Endodermal cell (in vitro differentiated cells): Measurements from ENCODE around the gene ARHGAP1. TPM values are rescaled to one million over a fixed set of nuclear protein-coding genes. Genes with fewer than 3 reads are reported as not detected.
"Not testable (repeated sequence)": the region's sequence is repeated elsewhere in the genome, so short reads cannot be mapped to it uniquely, and the experiment has no call there.

Source experiments
- DNase-seq: peaks from one replicate; pipeline ENCODE4 v3.0.0-alpha.2; 2017
- H3K27ac ChIP-seq: 2 replicates; pipeline ENCODE4 v1.5.1; 2013; ENCODE audit warnings: mild to moderate bottlenecking, low read depth, low read length, moderate library complexity
- H3K27me3 ChIP-seq: 2 replicates; pipeline ENCODE4 v1.6.1; 2013; ENCODE audit warnings: mild to moderate bottlenecking, low read length, moderate library complexity; ENCODE audit not compliant: insufficient read depth, control insufficient read depth, poor library complexity, severe bottlenecking
- H3K36me3 ChIP-seq: 2 replicates; pipeline ENCODE4 v1.7.0; 2013; ENCODE audit warnings: mild to moderate bottlenecking, low read length, moderate library complexity; ENCODE audit not compliant: control insufficient read depth, insufficient read depth
- H3K4me1 ChIP-seq: one replicate; pipeline ENCODE4 v1.7.0; 2013; ENCODE audit warnings: low read length; ENCODE audit not compliant: control insufficient read depth, insufficient read depth
- H3K4me3 ChIP-seq: 2 replicates; pipeline ENCODE4 v1.5.1; 2013; ENCODE audit warnings: mild to moderate bottlenecking, low read length, moderate library complexity
- H3K9ac ChIP-seq: 2 replicates; pipeline ENCODE4 v1.6.1; 2013; ENCODE audit warnings: mild to moderate bottlenecking, low read length, moderate library complexity; ENCODE audit not compliant: poor library complexity, severe bottlenecking; ENCODE audit errors: extremely low read depth
- H3K9me3 ChIP-seq: 2 replicates; pipeline ENCODE4 v1.6.1; 2013; ENCODE audit warnings: mild to moderate bottlenecking, low read length, moderate library complexity; ENCODE audit not compliant: control insufficient read depth
- H3K27ac Mint-ChIP-seq: 2 replicates; pipeline ENCODE4 v1.8.0; 2020; ENCODE audit warnings: mixed read lengths
- H3K27me3 Mint-ChIP-seq: 2 replicates; pipeline ENCODE4 v1.8.0; 2021; ENCODE audit warnings: mild to moderate bottlenecking, mixed read lengths; ENCODE audit not compliant: insufficient read depth
- H3K36me3 Mint-ChIP-seq: 2 replicates; pipeline ENCODE4 v1.8.0; 2020; ENCODE audit warnings: low read depth, mixed read lengths
- H3K4me1 Mint-ChIP-seq: 2 replicates; pipeline ENCODE4 v1.8.0; 2020; ENCODE audit warnings: mixed read lengths
- H3K4me3 Mint-ChIP-seq: 2 replicates; pipeline ENCODE4 v1.8.0; 2020; ENCODE audit warnings: mild to moderate bottlenecking, moderate library complexity, mixed read lengths
- H3K9me3 Mint-ChIP-seq: 2 replicates; pipeline ENCODE4 v1.8.0; 2020; ENCODE audit warnings: mild to moderate bottlenecking, mixed read lengths
- WGBS, 2 experiments: methylation state at CpG; one replicate each; pipeline versions ENCODE4 v1.1.5 to v1.1.7; 2013; ENCODE audit warnings: missing lambda C conversion rate in 2 of 2, mixed read lengths in 1 of 2; ENCODE audit not compliant: insufficient coverage in 1 of 2, insufficient read length in 1 of 2; 5-methylcytosine and 5-hydroxymethylcytosine counted together
- total RNA-seq, 2 donors: library from RNA; stranded (reverse); fragmentation: NEBNext Ultra II Directional in 1 of 2; extraction: Animal tissue kit (Norgen Biotek cat#: 25700) in 1 of 2; gene quantifications; 2 replicates in 1 of 2; 3 replicates in 1 of 2; pipeline ENCODE4 v1.2.1, GENCODE V29; 2021
- TF ChIP-seq, protein P1 (sequence below): fragments of 200-600 bp; sonication (generic); conservative IDR thresholded peaks from 2 replicates; pipeline ENCODE4 v1.5.0; 2021; ENCODE audit warnings: antibody characterized with exemption, mild to moderate bottlenecking

The ARHGAP1 gene
- total RNA-seq, 2 donors from 2014 or later = 53.4 to 56.6 TPM

DNA sequence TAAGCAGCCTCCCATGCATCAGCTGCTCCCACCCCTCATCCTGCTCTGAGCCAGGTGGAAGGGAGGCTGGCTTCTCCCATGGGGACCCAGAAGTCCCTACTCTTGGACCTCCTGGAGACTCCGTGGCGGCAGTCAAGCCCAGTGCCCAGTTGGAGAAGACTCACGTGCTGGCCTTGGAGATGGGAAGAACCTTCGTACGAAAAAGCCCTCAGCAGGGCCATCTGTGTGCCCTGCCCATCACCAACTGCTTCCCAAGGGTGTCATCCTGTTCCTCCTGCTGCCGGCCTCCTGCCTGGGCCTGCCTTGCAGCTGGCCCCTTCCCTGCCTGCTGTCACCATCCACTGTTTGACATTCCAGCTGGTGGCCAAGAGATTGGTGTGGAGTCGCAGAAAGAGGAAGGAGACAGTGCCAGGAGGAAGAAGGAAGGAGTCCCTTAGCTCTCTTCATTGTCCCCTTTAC, 28.0 kb downstream of the ARHGAP1 start:
- TF ChIP-seq, protein P1, sequence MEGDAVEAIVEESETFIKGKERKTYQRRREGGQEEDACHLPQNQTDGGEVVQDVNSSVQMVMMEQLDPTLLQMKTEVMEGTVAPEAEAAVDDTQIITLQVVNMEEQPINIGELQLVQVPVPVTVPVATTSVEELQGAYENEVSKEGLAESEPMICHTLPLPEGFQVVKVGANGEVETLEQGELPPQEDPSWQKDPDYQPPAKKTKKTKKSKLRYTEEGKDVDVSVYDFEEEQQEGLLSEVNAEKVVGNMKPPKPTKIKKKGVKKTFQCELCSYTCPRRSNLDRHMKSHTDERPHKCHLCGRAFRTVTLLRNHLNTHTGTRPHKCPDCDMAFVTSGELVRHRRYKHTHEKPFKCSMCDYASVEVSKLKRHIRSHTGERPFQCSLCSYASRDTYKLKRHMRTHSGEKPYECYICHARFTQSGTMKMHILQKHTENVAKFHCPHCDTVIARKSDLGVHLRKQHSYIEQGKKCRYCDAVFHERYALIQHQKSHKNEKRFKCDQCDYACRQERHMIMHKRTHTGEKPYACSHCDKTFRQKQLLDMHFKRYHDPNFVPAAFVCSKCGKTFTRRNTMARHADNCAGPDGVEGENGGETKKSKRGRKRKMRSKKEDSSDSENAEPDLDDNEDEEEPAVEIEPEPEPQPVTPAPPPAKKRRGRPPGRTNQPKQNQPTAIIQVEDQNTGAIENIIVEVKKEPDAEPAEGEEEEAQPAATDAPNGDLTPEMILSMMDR = no peak
- no peak overlapping the region for H3K9ac ChIP-seq
- Mint-ChIP-seq H3K4me1 (peaks cover 14% of the 10 kb centered on the region), H3K4me3 (no peak overlapping the region), H3K36me3 (peaks cover 47% of the 10 kb centered on the region), H3K27ac (peak overlapping the region; percentile 32), H3K9me3 (no peaks in the 10 kb centered on the region), H3K27me3 (no peaks in the 10 kb centered on the region)
- H3K9me3 ChIP-seq = no peaks in the 10 kb centered on the region
- H3K4me1 ChIP-seq = peaks cover 4% of the 10 kb centered on the region
- H3K27ac ChIP-seq = no peak overlapping the region
- H3K4me3 ChIP-seq = no peak overlapping the region
- 95 to 98% methylated on average over 6 of the region's 7 CpGs for WGBS, 2 experiments
- DNase-seq = no peak
- peaks cover 58% of the 10 kb centered on the region for H3K36me3 ChIP-seq
- no peaks in the 10 kb centered on the region for H3K27me3 ChIP-seq

DNA sequence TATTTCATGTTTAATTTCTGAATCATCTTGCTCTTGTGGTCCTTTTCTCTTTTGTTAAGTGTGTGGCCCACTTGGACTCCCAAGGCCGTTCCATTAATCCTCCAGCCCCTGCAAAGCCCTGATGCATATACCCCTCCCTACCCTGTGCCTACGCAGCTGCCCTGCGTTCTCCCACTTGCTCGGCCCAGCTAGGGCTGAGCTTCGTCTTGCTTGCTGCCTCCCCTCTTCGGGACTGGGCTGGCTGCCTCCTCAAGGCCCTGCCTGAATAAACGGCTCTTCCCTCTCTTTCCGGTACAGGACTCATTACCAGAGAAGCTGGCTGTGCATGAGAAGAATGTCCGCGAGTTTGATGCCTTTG, 28.5 kb downstream of the ARHGAP1 start:
- H3K27me3 ChIP-seq = no peaks in the 10 kb centered on the region
- H3K36me3 ChIP-seq = peaks cover 63% of the 10 kb centered on the region
- Mint-ChIP-seq H3K9me3 (no peaks in the 10 kb centered on the region), H3K36me3 (peaks cover 51% of the 10 kb centered on the region), H3K27ac (peak overlapping the region; percentile 32), H3K4me1 (peaks cover 14% of the 10 kb centered on the region), H3K27me3 (no peaks in the 10 kb centered on the region), H3K4me3 (no peak overlapping the region)
- WGBS, 2 experiments = 92 to 100% methylated on average over 4 to 10 of the region's 10 CpGs
- no peak for DNase-seq
- peaks cover 4% of the 10 kb centered on the region for H3K4me1 ChIP-seq
- no peak overlapping the region for H3K27ac ChIP-seq
- no peaks in the 10 kb centered on the region for H3K9me3 ChIP-seq
- H3K4me3 ChIP-seq = no peak overlapping the region
- H3K9ac ChIP-seq = no peak overlapping the region
- TF ChIP-seq, protein P1 = no peak

DNA sequence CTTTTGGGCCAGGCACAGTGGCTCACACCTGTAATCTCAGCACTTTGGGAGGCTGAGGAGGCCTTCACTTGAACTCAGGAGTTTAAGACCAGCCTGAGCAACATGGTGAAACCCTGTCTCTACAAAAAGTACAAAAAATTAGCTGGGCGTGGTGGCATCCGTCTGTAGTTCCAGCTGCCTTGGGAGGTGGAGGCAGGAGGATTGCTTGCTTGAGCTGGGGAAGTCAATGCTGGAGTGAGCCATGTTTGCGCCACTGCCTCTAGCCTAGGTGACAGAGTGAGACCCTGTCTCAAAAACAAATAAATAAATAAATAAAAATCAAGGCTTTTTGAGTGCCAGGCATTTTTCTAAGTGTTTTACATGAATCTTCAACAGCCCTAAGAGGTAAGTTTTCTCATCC, 29.9 kb downstream of the ARHGAP1 start:
- H3K9me3 ChIP-seq, H3K9me3 Mint-ChIP-seq, H3K27me3 ChIP-seq, DNase-seq, H3K27me3 Mint-ChIP-seq, H3K4me1 ChIP-seq, H3K9ac ChIP-seq, H3K4me3 ChIP-seq, H3K27ac ChIP-seq, H3K4me3 Mint-ChIP-seq, H3K27ac Mint-ChIP-seq: not testable (repeated sequence)
- peaks cover 64% of the 10 kb centered on the region for H3K36me3 Mint-ChIP-seq
- peaks cover 10% of the 10 kb centered on the region for H3K4me1 Mint-ChIP-seq
- WGBS, 2 experiments = 97 to 100% methylated on average over 2 to 3 of the region's 3 CpGs
- H3K36me3 ChIP-seq = peaks cover 77% of the 10 kb centered on the region

DNA sequence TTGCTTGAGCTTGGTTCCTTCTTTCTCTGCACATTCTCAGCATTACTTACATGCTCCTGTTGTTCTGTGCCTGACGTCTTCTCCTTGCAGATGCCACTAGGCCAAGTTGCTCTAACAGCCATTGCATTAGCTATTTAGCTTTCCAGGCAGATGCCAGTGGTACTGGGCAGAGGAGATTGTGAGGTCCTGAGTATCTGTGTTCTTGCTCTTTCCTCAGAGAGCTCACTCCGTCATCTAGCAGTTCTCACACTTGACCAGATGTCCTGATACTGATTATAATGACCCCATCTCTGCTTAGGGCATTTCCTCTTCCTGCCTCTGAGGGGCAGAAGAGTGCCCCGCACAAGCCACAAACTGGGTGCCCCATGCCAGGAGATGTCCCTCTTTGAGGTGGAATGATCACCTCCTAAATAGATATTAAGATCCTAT, 30.7 kb downstream of the ARHGAP1 start:
- no peak overlapping the region for H3K9ac ChIP-seq
- H3K36me3 ChIP-seq = peaks cover 82% of the 10 kb centered on the region
- no peak overlapping the region for H3K27ac ChIP-seq
- H3K4me1 ChIP-seq = peaks cover 12% of the 10 kb centered on the region
- WGBS, 2 experiments = 83 to 88% methylated on average over 3 of the region's 3 CpGs
- no peaks in the 10 kb centered on the region for H3K9me3 Mint-ChIP-seq
- TF ChIP-seq, protein P1 = peak; percentile 72
- peaks cover 72% of the 10 kb centered on the region for H3K36me3 Mint-ChIP-seq
- H3K4me3 ChIP-seq = no peak overlapping the region
- H3K27me3 Mint-ChIP-seq = no peaks in the 10 kb centered on the region
- peak; percentile 62 for DNase-seq
- no peak overlapping the region for H3K4me3 Mint-ChIP-seq
- H3K27me3 ChIP-seq = no peaks in the 10 kb centered on the region
- no peaks in the 10 kb centered on the region for H3K9me3 ChIP-seq
- H3K27ac Mint-ChIP-seq = no peak overlapping the region
- peaks cover 11% of the 10 kb centered on the region for H3K4me1 Mint-ChIP-seq
